Small intestine (tissue), 7 donors: ENCODE measurements around the gene IGFLR1. TPM values are rescaled to one million over a fixed set of nuclear protein-coding genes. Genes with fewer than 3 reads are reported as not detected.

Source experiments
- DNase-seq, 2 donors: peaks; one replicate each; pipeline versions ENCODE4 v3.0.0 to v3.0.0-alpha.2; 2013
- FAIRE-seq: peaks from 2 replicates; lab custom pipeline; 2012; peaks lifted over from hg19 to GRCh38; lab: Jason Lieb, UNC
- H3K27ac ChIP-seq, 3 donors: one replicate each; pipeline ENCODE4 v1.5.1; 2013; ENCODE audit warnings: low read length in 2 of 3, mild to moderate bottlenecking in 2 of 3, control low read depth in 1 of 3, inconsistent platforms in 1 of 3, low read depth in 1 of 3, moderate library complexity in 1 of 3
- H3K27me3 ChIP-seq, 3 donors: one replicate each; pipeline ENCODE4 v1.6.1; 2013; ENCODE audit warnings: low read length in 3 of 3, inconsistent platforms in 1 of 3; ENCODE audit not compliant: control insufficient read depth in 3 of 3, insufficient read depth in 3 of 3
- H3K36me3 ChIP-seq, 3 donors: one replicate each; pipeline ENCODE4 v1.6.1; 2013; ENCODE audit warnings: low read length in 3 of 3, inconsistent platforms in 1 of 3, low read depth in 1 of 3, mild to moderate bottlenecking in 1 of 3, moderate library complexity in 1 of 3; ENCODE audit not compliant: control insufficient read depth in 3 of 3, insufficient read depth in 2 of 3
- H3K4me1 ChIP-seq, 3 donors: one replicate each; pipeline ENCODE4 v1.6.1; 2013; ENCODE audit warnings: low read length in 2 of 3, inconsistent platforms in 1 of 3, low read depth in 1 of 3, mild to moderate bottlenecking in 1 of 3, moderate library complexity in 1 of 3; ENCODE audit not compliant: control insufficient read depth in 3 of 3, insufficient read depth in 2 of 3
- H3K4me3 ChIP-seq, 3 donors: one replicate each; pipeline ENCODE4 v1.5.1; 2013; ENCODE audit warnings: low read length in 3 of 3, control low read depth in 1 of 3, inconsistent platforms in 1 of 3, low read depth in 1 of 3, mild to moderate bottlenecking in 1 of 3, moderate library complexity in 1 of 3
- H3K9me3 ChIP-seq, 2 donors: one replicate each; pipeline ENCODE4 v1.6.1; 2013; ENCODE audit warnings: low read depth in 1 of 2, low read length in 1 of 2; ENCODE audit not compliant: control insufficient read depth in 2 of 2, insufficient read depth in 1 of 2
- WGBS, 3 donors: extraction: QIAGEN DNeasy Blood & Tissue Kit; methylation state at CpG; one replicate each; pipeline ENCODE4 v1.1.7; 2013; 5-methylcytosine and 5-hydroxymethylcytosine counted together
- polyA plus RNA-seq, 4 donors: library from polyadenylated mRNA; stranded (reverse) in 3 of 4; unstranded in 1 of 4; fragments of 200-250 nt in 3 of 4; fragments of 120-200 nt in 1 of 4; gene quantifications; one replicate each; pipeline versions ENCODE4 v1.2.1 to v1.2.3, GENCODE V29; 2013
- donor health status: healthy with polysubstance abuse.
- donor health status: control.
- donor health status: control.
- donor health status: Bipolar disorder and iron deficiency.
- donor health status: healthy.

Gene IGFLR1
- polyA plus RNA-seq, 4 donors: 4.3 to 17.8 (median 12.1) TPM

DNA sequence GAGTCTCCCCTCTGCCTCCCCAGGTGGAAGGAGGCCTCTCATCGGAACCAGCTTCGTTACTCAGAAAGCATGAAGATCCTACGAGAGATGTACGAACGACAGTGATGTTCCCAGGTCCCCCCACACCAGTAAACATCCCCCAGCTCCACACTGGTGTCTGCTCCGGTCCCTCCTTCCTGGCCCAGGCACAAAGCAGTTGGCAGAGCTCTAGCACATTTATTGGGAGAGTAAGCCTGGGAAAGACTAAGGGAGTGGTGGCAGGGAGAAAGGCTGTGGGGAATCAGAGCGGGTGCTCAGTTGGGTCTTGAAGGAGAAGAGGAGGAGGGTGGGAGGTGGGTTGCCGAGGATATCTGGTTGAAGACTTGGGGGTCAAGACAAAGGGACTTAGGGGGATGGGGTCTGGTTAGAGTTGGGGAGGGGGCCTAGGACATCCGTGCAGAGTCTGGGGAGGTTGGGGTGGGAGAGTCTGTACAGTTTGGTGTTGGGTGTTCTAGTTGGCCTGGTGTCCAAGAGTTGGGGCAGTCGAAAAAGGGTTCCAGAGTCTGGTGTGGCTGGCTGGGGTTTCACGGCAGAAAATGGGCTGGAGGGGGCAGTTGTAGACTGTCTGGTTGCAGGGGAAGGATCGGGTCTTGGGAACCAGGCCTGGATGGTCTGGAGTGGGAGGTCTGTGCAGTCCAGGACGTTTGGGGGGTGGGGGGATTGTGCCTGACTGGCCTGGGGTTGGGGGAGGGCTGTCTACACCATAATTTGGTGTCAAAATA, 12.3 kb upstream of the IGFLR1 start:
- H3K9me3 ChIP-seq: no peaks in the 10 kb centered on the region
- peaks cover 0 to 30% (median 15%) of the 10 kb centered on the region in 3 donors for H3K4me1 ChIP-seq
- DNase-seq (no peak), FAIRE-seq (no peak)
- peak overlapping the region in 1 of 3 donors; percentile 90 for H3K27ac ChIP-seq
- H3K36me3 ChIP-seq: peaks cover 0 to 41% (median 10%) of the 10 kb centered on the region in 3 donors
- H3K4me3 ChIP-seq: no peak overlapping the region
- WGBS, 3 donors: 83 to 88% (median 87%) methylated on average over 13 of the region's 13 CpGs
- peaks cover 0 to 24% (median 0%) of the 10 kb centered on the region in 3 donors for H3K27me3 ChIP-seq

DNA sequence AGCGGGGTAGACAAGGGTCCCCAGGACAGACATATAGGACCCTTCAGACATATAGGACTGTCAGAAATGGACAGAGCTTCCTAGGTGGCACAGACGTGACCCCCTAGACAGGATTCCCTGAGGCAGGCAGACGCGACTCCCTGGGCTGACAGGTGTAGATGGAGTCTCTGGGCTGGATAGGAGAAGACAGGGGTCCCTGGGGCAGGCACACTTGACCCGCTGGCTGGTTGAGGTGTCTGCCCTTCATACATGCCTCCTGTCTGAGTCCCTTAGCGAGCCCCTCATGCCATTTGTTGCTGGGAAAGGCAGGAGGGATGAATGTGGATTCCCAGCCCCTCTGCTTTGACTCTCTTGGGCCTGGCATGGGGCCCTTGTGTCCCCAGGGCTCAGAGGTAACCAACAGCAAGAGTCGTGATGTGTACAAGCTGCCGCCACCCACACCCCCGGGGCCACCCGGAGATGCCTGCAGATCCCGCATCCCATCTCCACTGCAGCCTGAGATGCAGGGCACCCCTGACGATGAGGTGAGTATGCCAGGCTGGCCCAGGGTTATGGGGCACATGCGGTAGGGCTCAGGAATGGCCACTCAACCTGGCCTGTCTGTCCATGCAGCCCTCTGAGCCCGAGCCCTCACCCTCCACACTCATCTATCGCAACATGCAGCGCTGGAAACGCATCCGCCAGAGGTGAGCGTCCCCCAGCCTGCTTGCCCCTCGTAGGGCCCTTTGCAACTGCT, 11.6 kb upstream of the IGFLR1 start:
- H3K27me3 ChIP-seq: peaks cover 0 to 24% (median 0%) of the 10 kb centered on the region in 3 donors
- peak overlapping the region in 1 of 3 donors; percentile 90 for H3K27ac ChIP-seq
- FAIRE-seq: no peak
- H3K4me3 ChIP-seq: no peak overlapping the region
- H3K9me3 ChIP-seq: no peaks in the 10 kb centered on the region
- peaks cover 0 to 30% (median 13%) of the 10 kb centered on the region in 3 donors for H3K4me1 ChIP-seq
- H3K36me3 ChIP-seq: peaks cover 0 to 40% (median 10%) of the 10 kb centered on the region in 3 donors
- WGBS, 3 donors: 91 to 95% (median 94%) methylated on average over 20 of the region's 20 CpGs
- no peak for DNase-seq

DNA sequence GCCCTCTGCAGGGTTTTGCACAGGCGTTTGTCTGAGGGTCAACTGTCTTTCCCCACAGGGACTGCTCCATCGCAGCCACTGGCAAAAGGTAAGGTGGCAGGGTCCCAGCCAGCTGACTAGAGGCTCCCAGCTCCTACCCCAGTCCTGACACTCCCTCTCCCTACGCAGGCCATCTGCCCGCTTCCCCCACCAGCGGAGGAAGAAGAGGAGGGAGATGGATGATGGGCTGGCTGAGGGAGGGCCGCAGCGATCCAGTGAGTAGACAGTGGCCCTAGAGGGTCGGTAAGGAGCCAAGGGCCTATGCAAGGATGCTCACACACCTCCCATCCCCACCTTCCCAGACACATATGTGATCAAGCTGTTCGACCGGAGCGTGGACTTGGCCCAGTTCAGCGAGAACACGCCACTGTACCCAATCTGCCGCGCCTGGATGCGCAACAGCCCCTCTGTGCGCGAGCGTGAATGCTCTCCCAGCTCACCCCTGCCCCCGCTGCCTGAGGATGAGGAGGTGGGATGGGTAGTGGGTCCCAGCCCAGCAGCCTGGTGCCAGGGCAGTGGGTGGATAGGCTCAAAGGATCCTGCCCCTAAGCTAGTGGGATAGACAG, 10.6 kb upstream of the IGFLR1 start:
- H3K27ac ChIP-seq: no peak overlapping the region
- FAIRE-seq: no peak
- peaks cover 0 to 24% (median 0%) of the 10 kb centered on the region in 3 donors for H3K27me3 ChIP-seq
- peaks cover 0 to 40% (median 10%) of the 10 kb centered on the region in 3 donors for H3K36me3 ChIP-seq
- peaks cover 0 to 30% (median 11%) of the 10 kb centered on the region in 3 donors for H3K4me1 ChIP-seq
- 95 to 96% (median 96%) methylated on average over 20 of the region's 20 CpGs for WGBS, 3 donors
- H3K9me3 ChIP-seq: no peaks in the 10 kb centered on the region
- no peak for DNase-seq
- no peak overlapping the region for H3K4me3 ChIP-seq

DNA sequence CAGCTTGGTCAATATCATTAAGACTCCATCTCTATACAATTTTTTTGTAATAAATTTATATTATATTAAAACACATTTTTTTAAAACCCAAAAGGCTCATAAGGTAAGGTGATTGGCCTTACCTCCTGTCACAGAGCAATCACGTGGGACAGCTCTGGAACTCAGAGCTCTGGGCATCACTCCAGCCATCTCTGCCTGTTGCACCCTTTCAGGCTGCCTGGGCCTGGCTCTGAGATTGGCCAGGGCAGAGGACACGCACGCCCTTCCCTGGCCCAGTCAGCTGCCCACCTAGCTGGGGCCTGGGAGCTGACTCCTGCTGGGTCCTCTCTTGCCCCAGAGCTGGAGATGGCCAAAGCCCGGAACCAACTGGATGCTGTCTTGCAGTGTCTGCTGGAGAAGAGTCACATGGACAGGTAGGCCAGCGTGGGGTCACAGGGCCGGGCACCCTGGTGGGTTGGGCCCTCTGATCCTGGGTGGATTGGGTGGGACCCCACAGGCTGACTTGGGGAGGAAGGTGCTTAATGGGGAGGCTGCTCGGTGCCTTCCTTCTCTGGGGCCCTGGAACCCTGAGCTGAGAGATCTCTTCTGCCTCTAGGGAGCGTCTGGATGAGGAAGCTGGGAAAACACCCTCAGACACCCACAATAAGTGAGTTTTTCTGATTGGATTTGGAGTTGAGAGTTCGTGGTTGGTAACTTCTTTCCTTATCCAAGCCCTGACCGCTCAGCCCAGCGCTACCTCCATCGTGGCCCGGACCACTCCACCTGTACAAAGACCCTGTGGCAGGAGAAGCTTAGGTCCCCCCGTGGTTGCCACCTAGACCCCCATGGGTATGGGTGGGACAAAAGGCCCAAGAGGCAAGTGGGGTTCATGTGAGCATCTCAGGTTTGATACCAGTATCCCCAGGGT, 9.8 kb upstream of the IGFLR1 start:
- H3K36me3 ChIP-seq: peaks cover 0 to 40% (median 10%) of the 10 kb centered on the region in 3 donors
- DNase-seq (no peak), FAIRE-seq (no peak)
- H3K27ac ChIP-seq: no peak overlapping the region
- peaks cover 0 to 23% (median 0%) of the 10 kb centered on the region in 3 donors for H3K27me3 ChIP-seq
- H3K4me3 ChIP-seq: no peak overlapping the region
- 89 to 91% (median 90%) methylated on average over 14 of the region's 14 CpGs for WGBS, 3 donors
- H3K9me3 ChIP-seq: no peaks in the 10 kb centered on the region
- H3K4me1 ChIP-seq: peaks cover 0 to 26% (median 10%) of the 10 kb centered on the region in 3 donors

DNA sequence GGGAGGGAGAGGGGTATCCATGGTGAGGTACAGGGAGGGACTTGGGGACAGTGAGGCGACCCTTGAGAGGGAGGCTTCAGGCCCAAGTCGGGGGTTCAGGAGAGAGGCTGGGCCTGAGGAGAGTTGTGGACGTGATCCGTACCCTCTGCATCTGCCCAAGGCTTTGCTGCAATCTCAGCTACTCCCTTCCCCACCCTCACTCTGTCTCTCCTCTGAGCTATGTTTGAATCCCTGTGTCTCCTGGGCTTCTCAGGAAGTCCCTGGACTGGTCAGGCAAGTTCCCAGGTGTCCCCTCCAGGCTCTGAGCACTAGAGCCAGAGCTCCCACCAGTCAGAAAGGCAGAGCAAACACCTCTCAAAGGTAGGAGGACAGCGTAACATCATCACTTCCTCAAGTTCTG, 7.9 kb upstream of the IGFLR1 start:
- H3K27ac ChIP-seq: no peak overlapping the region
- H3K27me3 ChIP-seq: peaks cover 0 to 5% (median 0%) of the 10 kb centered on the region in 3 donors
- 91 to 98% (median 97%) methylated on average over 2 to 5 of the region's 5 CpGs for WGBS, 3 donors
- H3K4me3 ChIP-seq: no peak overlapping the region
- FAIRE-seq (no peak), DNase-seq (no peak)
- peaks cover 0 to 45% (median 10%) of the 10 kb centered on the region in 3 donors for H3K36me3 ChIP-seq
- peaks cover 3 to 20% (median 4%) of the 10 kb centered on the region in 3 donors for H3K4me1 ChIP-seq
- H3K9me3 ChIP-seq: no peaks in the 10 kb centered on the region

DNA sequence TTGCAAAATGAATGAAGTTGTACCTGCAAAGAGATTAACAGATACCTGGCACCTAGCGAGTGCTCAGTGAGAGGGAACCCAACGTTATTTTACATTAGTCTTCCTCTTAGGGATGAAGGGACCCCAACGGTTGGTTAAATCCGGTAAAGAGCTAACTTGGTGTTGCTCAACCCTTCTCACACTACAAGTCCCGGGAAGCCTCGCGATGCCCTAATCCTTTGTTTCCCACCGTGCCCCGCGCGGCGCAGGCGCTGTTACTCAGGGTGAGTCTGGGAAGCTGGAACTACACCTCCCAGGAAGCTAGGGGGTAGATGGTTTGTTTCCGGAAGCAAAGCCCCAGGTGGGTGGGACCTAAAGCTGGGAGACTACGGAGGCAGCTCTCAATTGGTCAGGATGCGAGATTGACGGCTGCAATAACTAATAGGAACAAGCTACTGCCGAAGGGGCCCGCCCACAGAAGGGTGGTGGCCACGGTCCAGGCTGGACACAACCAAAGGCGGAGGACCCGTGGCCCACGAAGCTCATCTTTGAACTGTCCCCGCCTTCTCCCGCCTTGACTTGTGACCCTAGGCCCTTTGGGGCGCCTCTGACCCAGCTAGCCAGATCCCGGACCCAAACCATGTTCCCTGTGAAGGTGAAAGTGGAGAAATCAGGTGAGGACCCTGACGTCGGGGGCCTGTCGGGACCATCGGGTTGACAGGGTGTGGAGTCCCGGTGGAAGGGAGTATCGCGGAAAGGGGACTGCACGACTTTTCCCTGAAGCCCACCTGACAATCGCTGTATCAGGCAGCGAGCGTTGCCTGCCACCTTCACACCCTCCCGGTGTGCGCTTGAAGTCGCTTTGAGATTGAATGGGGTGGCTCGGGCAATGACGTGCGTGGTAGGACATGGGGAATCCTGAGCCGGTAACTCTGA, 6.1 kb upstream of the IGFLR1 start, which contains the start of gene LIN37:
LIN37 (plus strand) TSS at position 471 of the 915 bp plus-strand sequence; CDS start at position 620, 149 bp downstream.
- peaks cover 0 to 4% of the 10 kb centered on the region in 2 donors for H3K9me3 ChIP-seq
- FAIRE-seq (peak; percentile 76), DNase-seq (peak; percentile 100)
- peaks cover 0 to 40% (median 3%) of the 10 kb centered on the region in 3 donors for H3K36me3 ChIP-seq
- peak within 1 kb of the TSS in 2 of 3 donors; percentile 44 to 72 for H3K27ac ChIP-seq
- H3K4me3 ChIP-seq: peak within 1 kb of the TSS; percentile 71 to 86 (median 78)
- peaks cover 3 to 23% (median 4%) of the 10 kb centered on the region in 3 donors for H3K4me1 ChIP-seq
- WGBS, 3 donors: 0 to 1% (median 1%) methylated on average over 45 of the region's 45 CpGs
- H3K27me3 ChIP-seq: no peaks in the 10 kb centered on the region

DNA sequence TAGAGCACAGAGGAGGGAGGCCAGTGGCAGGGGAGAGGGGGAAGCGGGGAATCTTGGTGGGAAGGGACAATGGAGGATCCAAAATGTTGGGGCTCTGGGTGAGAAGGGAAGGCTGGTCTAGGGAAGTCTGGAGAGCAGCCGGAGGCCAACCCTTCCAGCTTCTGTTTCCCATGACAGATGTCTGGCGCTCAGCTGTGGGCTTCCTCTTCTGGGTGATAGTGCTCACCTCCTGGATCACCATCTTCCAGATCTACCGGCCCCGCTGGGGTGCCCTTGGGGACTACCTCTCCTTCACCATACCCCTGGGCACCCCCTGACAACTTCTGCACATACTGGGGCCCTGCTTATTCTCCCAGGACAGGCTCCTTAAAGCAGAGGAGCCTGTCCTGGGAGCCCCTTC, 4.3 kb upstream of the IGFLR1 start:
- H3K4me3 ChIP-seq: peak overlapping the region in 2 of 3 donors; percentile 77 to 99
- peaks cover 0 to 4% of the 10 kb centered on the region in 2 donors for H3K9me3 ChIP-seq
- 87 to 93% (median 88%) methylated on average over 4 to 5 of the region's 5 CpGs for WGBS, 3 donors
- H3K4me1 ChIP-seq: peaks cover 3 to 23% (median 4%) of the 10 kb centered on the region in 3 donors
- no peak for DNase-seq
- no peaks in the 10 kb centered on the region for H3K27me3 ChIP-seq
- no peak overlapping the region for H3K27ac ChIP-seq
- no peak for FAIRE-seq
- peaks cover 0 to 35% (median 0%) of the 10 kb centered on the region in 3 donors for H3K36me3 ChIP-seq
